DND-41 (cell line): Measurements from ENCODE around the gene OSBPL1A.

ENCODE experiments used
- CTCF ChIP-seq: IDR thresholded peaks from 2 replicates; pipeline ENCODE4 v1.5.1; 2012; ENCODE audit warnings: borderline replicate concordance, low read length, moderate library complexity, mild to moderate bottlenecking; ENCODE audit not compliant: poor library complexity, severe bottlenecking; ENCODE audit errors: extremely low read depth
- EZH2 ChIP-seq: IDR thresholded peaks from 3 replicates; pipeline ENCODE4 v1.6.1; 2012; ENCODE audit warnings: borderline replicate concordance, low read depth, mild to moderate bottlenecking, moderate library complexity, low read length, inconsistent platforms; ENCODE audit not compliant: severe bottlenecking

DNA sequence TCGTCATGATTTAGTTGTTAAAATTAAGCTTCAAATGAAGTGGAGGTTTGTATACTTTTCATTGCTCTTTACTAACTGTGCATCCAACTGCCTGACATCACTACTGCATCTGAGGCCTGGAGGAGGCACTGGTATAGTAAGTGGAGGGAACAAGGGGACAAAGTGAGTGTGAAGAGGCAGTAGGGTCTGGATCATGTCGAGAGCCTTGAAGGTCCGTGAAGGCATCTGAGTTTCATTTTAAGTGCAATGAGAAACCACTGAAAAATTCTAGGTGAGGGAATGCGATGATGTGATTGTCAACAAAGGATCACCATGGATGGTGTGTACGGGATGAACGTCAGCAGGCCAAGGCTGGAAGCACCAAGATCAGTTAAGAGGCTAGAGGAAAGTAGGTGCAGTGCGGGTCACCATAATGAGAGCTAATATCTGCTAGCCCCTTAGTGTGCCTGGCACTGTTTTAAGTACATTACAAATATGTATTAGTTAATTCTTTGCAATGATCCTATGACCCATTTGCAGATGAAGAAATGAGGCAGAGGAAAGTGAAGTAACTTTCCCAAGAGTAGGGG, 162.7 kb downstream of the OSBPL1A start:
- TF ChIP-seq CTCF (no peak), EZH2 (no peak)
